Brain microvascular endothelial cell (primary cell): ENCODE results near the gene HPGDS.

ENCODE experiments used
- DNase-seq: peaks from one replicate; pipeline ENCODE4 v3.0.0-alpha.2; 2020
- H3K27ac ChIP-seq: fragments of 250-450 bp; sonication (Bioruptor Pico); 2 replicates; pipeline ENCODE4 v1.5.1; 2020; ENCODE audit warnings: mild to moderate bottlenecking, moderate library complexity
- H3K27me3 ChIP-seq: fragments of 250-450 bp; sonication (Bioruptor Pico); replicated peaks from 2 replicates; pipeline ENCODE4 v1.5.1; 2020; ENCODE audit warnings: mild to moderate bottlenecking
- H3K36me3 ChIP-seq: fragments of 250-450 bp; sonication (Bioruptor Pico); replicated peaks from 2 replicates; pipeline ENCODE4 v1.5.1; 2020; ENCODE audit warnings: mild to moderate bottlenecking
- H3K4me3 ChIP-seq: 2 replicates; pipeline ENCODE4 v1.5.1; 2011; ENCODE audit warnings: low read depth, mild to moderate bottlenecking, control low read depth, low read length, moderate library complexity
- in situ Hi-C: cut with HindIII; loops from 2 replicates; pipeline ENCODE4 v1.10.0; 2017; ENCODE audit warnings: low sequenced_read_pairs, low pct_ligation_motif_present
- TF ChIP-seq, protein P1 (sequence below): IDR thresholded peaks from 2 replicates; pipeline ENCODE4 v1.5.1; 2011; ENCODE audit warnings: low read depth, mild to moderate bottlenecking, moderate library complexity, low read length, control low read depth, inconsistent platforms; ENCODE audit errors: missing control alignments

HPGDS gene

DNA sequence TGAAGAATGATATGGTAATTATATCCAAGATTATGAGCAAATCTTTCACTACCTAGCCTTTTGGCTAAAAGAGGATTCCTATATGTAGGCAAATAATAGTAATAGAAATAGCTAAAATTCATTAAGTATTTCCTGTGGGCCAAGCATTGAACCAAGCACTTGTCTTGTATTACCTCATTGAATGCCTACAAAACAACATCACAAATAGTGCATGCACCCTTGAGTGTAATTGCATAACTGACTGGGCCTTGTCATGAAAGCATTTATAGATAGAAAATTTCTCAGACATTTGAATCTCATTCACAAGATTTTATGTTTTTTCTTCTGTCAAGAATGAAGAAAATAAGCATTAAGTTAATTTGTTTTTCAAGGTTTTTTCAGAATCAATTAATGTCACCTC lies 3.9 kb upstream of the HPGDS start:
- TF ChIP-seq, protein P1, sequence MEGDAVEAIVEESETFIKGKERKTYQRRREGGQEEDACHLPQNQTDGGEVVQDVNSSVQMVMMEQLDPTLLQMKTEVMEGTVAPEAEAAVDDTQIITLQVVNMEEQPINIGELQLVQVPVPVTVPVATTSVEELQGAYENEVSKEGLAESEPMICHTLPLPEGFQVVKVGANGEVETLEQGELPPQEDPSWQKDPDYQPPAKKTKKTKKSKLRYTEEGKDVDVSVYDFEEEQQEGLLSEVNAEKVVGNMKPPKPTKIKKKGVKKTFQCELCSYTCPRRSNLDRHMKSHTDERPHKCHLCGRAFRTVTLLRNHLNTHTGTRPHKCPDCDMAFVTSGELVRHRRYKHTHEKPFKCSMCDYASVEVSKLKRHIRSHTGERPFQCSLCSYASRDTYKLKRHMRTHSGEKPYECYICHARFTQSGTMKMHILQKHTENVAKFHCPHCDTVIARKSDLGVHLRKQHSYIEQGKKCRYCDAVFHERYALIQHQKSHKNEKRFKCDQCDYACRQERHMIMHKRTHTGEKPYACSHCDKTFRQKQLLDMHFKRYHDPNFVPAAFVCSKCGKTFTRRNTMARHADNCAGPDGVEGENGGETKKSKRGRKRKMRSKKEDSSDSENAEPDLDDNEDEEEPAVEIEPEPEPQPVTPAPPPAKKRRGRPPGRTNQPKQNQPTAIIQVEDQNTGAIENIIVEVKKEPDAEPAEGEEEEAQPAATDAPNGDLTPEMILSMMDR, result no peak
- H3K27me3 ChIP-seq, result no peaks in the 10 kb centered on the region
- no peak for DNase-seq
- no peak overlapping the region for H3K4me3 ChIP-seq
- no peaks in the 10 kb centered on the region for H3K36me3 ChIP-seq
- no peak overlapping the region for H3K27ac ChIP-seq
- in situ Hi-C loops, result no loop called here

DNA sequence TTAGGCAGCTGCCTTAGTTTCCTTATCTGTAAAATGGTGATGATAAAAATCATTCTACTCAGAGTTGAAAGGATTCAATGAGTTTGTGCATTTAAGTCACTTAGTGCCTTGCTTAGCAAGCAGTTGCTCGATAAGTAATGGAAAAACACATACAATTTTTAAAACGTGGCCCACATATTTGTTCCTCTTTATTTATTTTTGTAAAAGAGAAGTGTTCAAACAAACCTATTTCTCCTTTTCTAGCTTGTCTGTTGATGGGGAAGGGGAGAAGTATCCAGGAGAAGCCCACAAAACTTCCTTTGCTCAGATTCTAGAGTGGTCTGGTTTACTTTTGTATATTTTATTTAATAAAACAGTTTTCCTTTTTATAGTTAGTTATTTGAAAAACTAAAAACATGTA lies 3.3 kb upstream of the HPGDS start:
- H3K4me3 ChIP-seq, result no peak overlapping the region

DNA sequence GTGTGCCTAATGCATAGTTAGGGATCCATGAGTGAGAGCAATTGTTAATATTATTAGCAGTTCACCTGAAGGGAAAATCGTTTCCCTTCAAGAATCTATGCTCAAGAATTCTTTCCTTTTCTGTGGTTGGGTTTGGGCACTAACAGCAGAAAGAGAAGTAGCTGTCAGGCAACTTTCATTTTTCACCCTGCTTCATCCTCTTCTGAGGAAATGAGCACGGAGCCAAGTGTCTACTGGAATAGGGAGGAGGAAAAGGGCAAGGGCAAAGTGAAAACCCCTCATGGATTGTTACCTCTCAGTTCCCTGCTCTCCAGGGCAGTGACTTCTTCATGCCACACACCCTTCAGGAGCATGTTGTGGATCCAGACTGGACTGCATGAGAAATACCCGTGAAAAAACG lies 2.6 kb upstream of the HPGDS start:
- in situ Hi-C loops, result no loop called here
- Histone ChIP-seq H3K27me3 (no peaks in the 10 kb centered on the region), H3K36me3 (no peaks in the 10 kb centered on the region), H3K4me3 (no peak overlapping the region), H3K27ac (no peak overlapping the region)
- no peak for DNase-seq
- TF ChIP-seq, protein P1, result no peak

More for the DNA sequence above, 3.3 kb upstream of the HPGDS start:
- TF ChIP-seq, protein P1, result no peak
- Histone ChIP-seq H3K27me3 (no peaks in the 10 kb centered on the region), H3K27ac (no peak overlapping the region), H3K36me3 (no peaks in the 10 kb centered on the region)
- in situ Hi-C loops, result no loop called here
- DNase-seq, result no peak

DNA sequence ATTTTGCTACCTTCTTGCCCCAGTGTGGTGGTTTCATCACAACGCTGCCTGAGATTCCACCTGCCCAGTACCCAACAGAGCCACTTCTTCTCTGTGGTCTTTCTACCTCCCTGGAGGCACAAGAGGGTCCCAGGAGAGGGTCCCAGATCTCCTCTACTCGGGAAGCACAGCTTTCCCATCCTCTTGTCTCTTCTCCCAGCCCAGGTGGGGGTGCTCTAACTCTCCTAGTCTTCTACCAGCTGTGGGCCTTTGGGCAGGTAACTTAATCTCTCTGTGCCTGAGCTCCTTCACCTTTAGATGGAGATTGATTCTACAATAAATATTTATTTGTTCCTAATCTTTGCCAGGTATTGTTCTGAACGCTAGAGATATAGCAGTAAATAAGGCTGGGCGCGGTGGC lies 1.8 kb upstream of the HPGDS start:
- no peak for DNase-seq
- no peak overlapping the region for H3K27ac ChIP-seq
- no peak overlapping the region for H3K4me3 ChIP-seq
- H3K27me3 ChIP-seq, result no peaks in the 10 kb centered on the region
- H3K36me3 ChIP-seq, result no peaks in the 10 kb centered on the region
- in situ Hi-C loops, result no loop called here
- TF ChIP-seq, protein P1, result no peak

DNA sequence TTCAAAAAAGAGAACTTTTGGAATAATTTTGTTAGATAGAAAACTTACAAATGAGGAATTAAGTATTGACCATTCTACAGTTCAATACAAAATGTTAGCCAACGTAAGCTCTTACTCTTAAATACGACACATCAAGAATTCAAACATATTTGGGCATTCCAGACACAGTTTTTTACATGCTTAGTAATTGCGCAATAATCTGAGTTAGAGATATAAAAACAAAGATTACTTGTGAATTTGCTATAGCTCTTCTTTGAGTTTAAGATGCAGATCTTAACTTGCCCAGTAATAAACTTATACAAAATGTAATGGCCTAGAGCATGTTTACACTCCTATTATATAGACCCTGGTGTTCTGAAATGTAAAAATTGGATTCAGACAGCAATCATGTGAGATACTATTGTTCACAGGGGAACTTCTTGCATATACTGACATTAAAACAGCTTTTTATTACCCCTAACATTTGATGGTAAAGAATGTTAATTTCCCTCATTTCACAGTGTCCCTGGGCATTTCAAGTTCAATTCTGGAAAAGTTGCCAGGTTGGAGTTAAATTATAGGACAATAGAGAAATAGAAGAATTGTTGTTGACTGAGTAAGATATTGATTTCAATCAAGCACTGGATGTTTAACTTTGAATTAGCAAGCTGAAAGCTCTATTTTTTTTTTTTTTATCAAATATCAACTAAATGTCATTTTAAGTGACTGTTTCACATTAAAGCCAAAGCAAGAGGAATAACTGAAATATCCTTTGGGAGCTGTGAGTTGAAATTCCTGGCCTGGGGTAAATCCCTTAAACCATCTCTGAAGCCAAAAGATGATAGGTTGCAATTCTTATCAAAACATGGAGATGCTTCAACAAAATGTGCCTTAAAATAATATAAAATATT lies 910 bp downstream of the HPGDS start:
- H3K4me3 ChIP-seq, result no peak overlapping the region
- no peak overlapping the region for H3K27ac ChIP-seq
- H3K36me3 ChIP-seq, result no peaks in the 10 kb centered on the region
- TF ChIP-seq, protein P1, result no peak
- DNase-seq, result no peak
- no peaks in the 10 kb centered on the region for H3K27me3 ChIP-seq
- in situ Hi-C loops, result no loop called here
